Neural cell (in vitro differentiated cells): ENCODE measurements around the gene ALKBH6. TPM values are rescaled to one million over a fixed set of nuclear protein-coding genes. Genes with fewer than 3 reads are reported as not detected.
A peak's percentile ranks its signal among the peaks of the same experiment; 100 is the strongest.

Experiments used
- H2AFZ ChIP-seq: fragments of 200-600, 300-800 bp; sonication (generic), shearing (Covaris generic); 2 replicates; pipeline ENCODE4 v1.6.0; 2014; ENCODE audit warnings: low read depth, mild to moderate bottlenecking, antibody characterized with exemption, low read length, moderate library complexity
- H3F3A ChIP-seq: fragments of 200-600 bp; shearing (Covaris generic); 2 replicates; pipeline ENCODE4 v1.6.1; 2016; ENCODE audit warnings: mild to moderate bottlenecking, moderate library complexity, mixed read lengths, antibody characterized with exemption, low read length; ENCODE audit not compliant: insufficient read depth, poor library complexity, severe bottlenecking
- H3K27ac ChIP-seq: fragments of 200-600, 300-800 bp; sonication (generic), shearing (Covaris generic); 2 replicates; pipeline ENCODE4 v1.5.1; 2014; ENCODE audit warnings: mild to moderate bottlenecking, low read length, moderate library complexity
- H3K27me3 ChIP-seq: fragments of 300-800, 200-600 bp; sonication (generic), shearing (Covaris generic); 2 replicates; pipeline ENCODE4 v1.6.0; 2014; ENCODE audit warnings: mild to moderate bottlenecking, low read depth, low read length, moderate library complexity; ENCODE audit not compliant: insufficient read depth
- H3K36me3 ChIP-seq: fragments of 300-800, 200-600 bp; sonication (generic), shearing (Covaris generic); 2 replicates; pipeline ENCODE4 v1.5.1; 2014; ENCODE audit warnings: mild to moderate bottlenecking, antibody characterized with exemption, low read length, moderate library complexity; ENCODE audit not compliant: insufficient read depth
- H3K4me2 ChIP-seq: fragments of 300-800, 200-600 bp; sonication (generic), shearing (Covaris generic); 2 replicates; pipeline ENCODE4 v1.6.0; 2014; ENCODE audit warnings: mild to moderate bottlenecking, low read length
- H3K4me3 ChIP-seq: fragments of 300-800, 200-600 bp; sonication (generic), shearing (Covaris generic); 2 replicates; pipeline ENCODE4 v1.5.1; 2014; ENCODE audit warnings: mild to moderate bottlenecking, low read length, moderate library complexity
- H3K79me2 ChIP-seq: fragments of 200-600 bp; shearing (Covaris generic); replicated peaks from 2 replicates; pipeline ENCODE4 v1.6.0; 2014; ENCODE audit warnings: mild to moderate bottlenecking, low read length, moderate library complexity; ENCODE audit not compliant: insufficient read depth
- H3K9ac ChIP-seq: fragments of 300-800, 200-600 bp; sonication (generic), shearing (Covaris generic); 2 replicates; pipeline ENCODE4 v1.6.1; 2016; ENCODE audit warnings: mild to moderate bottlenecking, low read length, mixed read lengths
- H3K9me2 ChIP-seq: fragments of 200-600 bp; shearing (Covaris generic); 2 replicates; pipeline ENCODE4 v1.6.1; 2016; ENCODE audit warnings: mild to moderate bottlenecking, low read length, mixed read lengths; ENCODE audit not compliant: insufficient read depth
- H3K9me3 ChIP-seq: fragments of 200-600, 300-800 bp; sonication (generic), shearing (Covaris generic); 2 replicates; pipeline ENCODE4 v1.6.1; 2016; ENCODE audit warnings: mild to moderate bottlenecking, mixed run types, low read length, moderate library complexity, mixed read lengths
- H4K20me1 ChIP-seq: fragments of 200-600 bp; shearing (Covaris generic); 2 replicates; pipeline ENCODE4 v1.6.1; 2016; ENCODE audit warnings: mild to moderate bottlenecking, mixed run types; ENCODE audit not compliant: insufficient read depth
- EP300 ChIP-seq: fragments of 450-650 bp; conservative IDR thresholded peaks from 2 replicates; pipeline ENCODE4 v1.6.1; 2014; ENCODE audit warnings: antibody characterized with exemption, mild to moderate bottlenecking, moderate library complexity; ENCODE audit not compliant: poor library complexity, severe bottlenecking
- EZH2 ChIP-seq: fragments of 200-600, 300-800 bp; shearing (Covaris generic), sonication (generic); IDR thresholded peaks from 2 replicates; pipeline ENCODE4 v1.6.1; 2014; ENCODE audit warnings: antibody characterized with exemption, low read length, borderline replicate concordance, mild to moderate bottlenecking; ENCODE audit not compliant: insufficient read depth, poor library complexity, severe bottlenecking
- MXI1 ChIP-seq: fragments of 450-650 bp; conservative IDR thresholded peaks from 2 replicates; pipeline ENCODE4 v1.6.1; 2014; ENCODE audit warnings: antibody characterized with exemption, mild to moderate bottlenecking; ENCODE audit not compliant: poor library complexity, severe bottlenecking
- POLR2AphosphoS5 ChIP-seq: IDR thresholded peaks from 2 replicates; pipeline ENCODE4 v1.6.1; 2012
- RAD21 ChIP-seq: fragments of 450-650 bp; conservative IDR thresholded peaks from 2 replicates; pipeline ENCODE4 v1.6.1; 2014; ENCODE audit warnings: antibody characterized with exemption, mild to moderate bottlenecking, moderate library complexity
- SMC3 ChIP-seq: fragments of 450-650 bp; conservative IDR thresholded peaks from 2 replicates; pipeline ENCODE4 v1.6.1; 2014; ENCODE audit warnings: antibody characterized with exemption, mild to moderate bottlenecking, moderate library complexity; ENCODE audit not compliant: poor library complexity
- TAF1 ChIP-seq: IDR thresholded peaks from 2 replicates; pipeline ENCODE4 v1.6.1; 2012; ENCODE audit warnings: low read depth
- polyA plus RNA-seq: library from polyadenylated mRNA; depleted of rRNA; stranded (reverse); fragments of >200 nt; gene quantifications from 2 replicates; pipeline ENCODE4 v1.2.3, GENCODE V29; 2014
- TF ChIP-seq, protein P1 (sequence below): fragments of 450-650 bp; IDR thresholded peaks from 2 replicates; pipeline ENCODE4 v1.5.1; 2014; ENCODE audit warnings: antibody characterized with exemption, mild to moderate bottlenecking, moderate library complexity; ENCODE audit not compliant: poor library complexity, severe bottlenecking
- TF ChIP-seq, protein P2 (sequence below): IDR thresholded peaks from 2 replicates; pipeline ENCODE4 v1.6.1; 2012; ENCODE audit warnings: borderline replicate concordance

Gene ALKBH6
- polyA plus RNA-seq, 1 donor from 2014 or later: 45.6 TPM

DNA sequence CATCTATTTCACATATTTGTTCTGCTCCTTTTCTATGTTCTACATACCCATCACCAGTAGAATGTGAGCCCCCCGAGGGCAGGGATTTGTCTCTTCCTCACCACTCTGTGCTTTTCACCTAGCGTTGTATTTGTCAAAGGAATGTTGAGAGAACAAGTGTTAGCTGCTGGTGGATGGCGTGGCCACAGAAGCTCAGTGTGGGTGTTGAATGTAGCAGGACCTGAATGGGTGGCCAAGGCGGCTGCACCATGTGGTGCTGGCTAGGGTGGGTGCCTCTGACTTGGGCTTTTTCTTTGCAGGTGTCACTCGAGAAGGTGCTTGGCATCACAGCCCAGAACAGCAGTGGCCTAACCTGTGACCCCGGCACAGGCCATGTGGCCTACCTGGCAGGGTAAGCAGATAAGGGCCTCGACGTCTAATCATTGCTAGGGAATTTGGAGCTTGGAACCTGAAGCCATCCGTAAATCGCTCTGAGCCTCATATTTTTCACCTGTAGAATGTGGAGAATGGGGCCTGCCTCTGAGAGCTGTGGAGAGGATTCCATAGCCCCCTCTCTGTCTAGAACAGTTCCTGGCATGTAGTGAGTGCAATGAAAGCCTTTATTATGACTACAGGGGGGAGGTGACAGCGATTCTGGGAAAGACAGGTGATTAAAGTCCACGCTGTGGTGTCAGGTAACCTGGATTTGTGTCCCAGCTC lies 44.6 kb upstream of the ALKBH6 start:
- H3K4me3 ChIP-seq: no peak overlapping the region
- H3K4me2 ChIP-seq: no peak overlapping the region
- H3K79me2 ChIP-seq: peaks cover 9% of the 10 kb centered on the region
- H4K20me1 ChIP-seq: no peaks in the 10 kb centered on the region
- TF ChIP-seq, protein P1, sequence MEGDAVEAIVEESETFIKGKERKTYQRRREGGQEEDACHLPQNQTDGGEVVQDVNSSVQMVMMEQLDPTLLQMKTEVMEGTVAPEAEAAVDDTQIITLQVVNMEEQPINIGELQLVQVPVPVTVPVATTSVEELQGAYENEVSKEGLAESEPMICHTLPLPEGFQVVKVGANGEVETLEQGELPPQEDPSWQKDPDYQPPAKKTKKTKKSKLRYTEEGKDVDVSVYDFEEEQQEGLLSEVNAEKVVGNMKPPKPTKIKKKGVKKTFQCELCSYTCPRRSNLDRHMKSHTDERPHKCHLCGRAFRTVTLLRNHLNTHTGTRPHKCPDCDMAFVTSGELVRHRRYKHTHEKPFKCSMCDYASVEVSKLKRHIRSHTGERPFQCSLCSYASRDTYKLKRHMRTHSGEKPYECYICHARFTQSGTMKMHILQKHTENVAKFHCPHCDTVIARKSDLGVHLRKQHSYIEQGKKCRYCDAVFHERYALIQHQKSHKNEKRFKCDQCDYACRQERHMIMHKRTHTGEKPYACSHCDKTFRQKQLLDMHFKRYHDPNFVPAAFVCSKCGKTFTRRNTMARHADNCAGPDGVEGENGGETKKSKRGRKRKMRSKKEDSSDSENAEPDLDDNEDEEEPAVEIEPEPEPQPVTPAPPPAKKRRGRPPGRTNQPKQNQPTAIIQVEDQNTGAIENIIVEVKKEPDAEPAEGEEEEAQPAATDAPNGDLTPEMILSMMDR: no peak
- TF ChIP-seq EP300: no peak
- no peak for TF ChIP-seq POLR2AphosphoS5
- TF ChIP-seq RAD21: no peak
- TF ChIP-seq SMC3: no peak
- TF ChIP-seq, protein P2, sequence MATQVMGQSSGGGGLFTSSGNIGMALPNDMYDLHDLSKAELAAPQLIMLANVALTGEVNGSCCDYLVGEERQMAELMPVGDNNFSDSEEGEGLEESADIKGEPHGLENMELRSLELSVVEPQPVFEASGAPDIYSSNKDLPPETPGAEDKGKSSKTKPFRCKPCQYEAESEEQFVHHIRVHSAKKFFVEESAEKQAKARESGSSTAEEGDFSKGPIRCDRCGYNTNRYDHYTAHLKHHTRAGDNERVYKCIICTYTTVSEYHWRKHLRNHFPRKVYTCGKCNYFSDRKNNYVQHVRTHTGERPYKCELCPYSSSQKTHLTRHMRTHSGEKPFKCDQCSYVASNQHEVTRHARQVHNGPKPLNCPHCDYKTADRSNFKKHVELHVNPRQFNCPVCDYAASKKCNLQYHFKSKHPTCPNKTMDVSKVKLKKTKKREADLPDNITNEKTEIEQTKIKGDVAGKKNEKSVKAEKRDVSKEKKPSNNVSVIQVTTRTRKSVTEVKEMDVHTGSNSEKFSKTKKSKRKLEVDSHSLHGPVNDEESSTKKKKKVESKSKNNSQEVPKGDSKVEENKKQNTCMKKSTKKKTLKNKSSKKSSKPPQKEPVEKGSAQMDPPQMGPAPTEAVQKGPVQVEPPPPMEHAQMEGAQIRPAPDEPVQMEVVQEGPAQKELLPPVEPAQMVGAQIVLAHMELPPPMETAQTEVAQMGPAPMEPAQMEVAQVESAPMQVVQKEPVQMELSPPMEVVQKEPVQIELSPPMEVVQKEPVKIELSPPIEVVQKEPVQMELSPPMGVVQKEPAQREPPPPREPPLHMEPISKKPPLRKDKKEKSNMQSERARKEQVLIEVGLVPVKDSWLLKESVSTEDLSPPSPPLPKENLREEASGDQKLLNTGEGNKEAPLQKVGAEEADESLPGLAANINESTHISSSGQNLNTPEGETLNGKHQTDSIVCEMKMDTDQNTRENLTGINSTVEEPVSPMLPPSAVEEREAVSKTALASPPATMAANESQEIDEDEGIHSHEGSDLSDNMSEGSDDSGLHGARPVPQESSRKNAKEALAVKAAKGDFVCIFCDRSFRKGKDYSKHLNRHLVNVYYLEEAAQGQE: no peak
- no peak for TF ChIP-seq MXI1
- TF ChIP-seq EZH2: no peak
- TF ChIP-seq TAF1: no peak
- no peaks in the 10 kb centered on the region for H3K36me3 ChIP-seq
- no peak overlapping the region for H3K27ac ChIP-seq
- no peak overlapping the region for H3K9ac ChIP-seq
- H3F3A ChIP-seq: no peaks in the 10 kb centered on the region
- H3K9me3 ChIP-seq: no peaks in the 10 kb centered on the region
- H3K9me2 ChIP-seq: no peaks in the 10 kb centered on the region
- no peak overlapping the region for H2AFZ ChIP-seq
- H3K27me3 ChIP-seq: no peaks in the 10 kb centered on the region

DNA sequence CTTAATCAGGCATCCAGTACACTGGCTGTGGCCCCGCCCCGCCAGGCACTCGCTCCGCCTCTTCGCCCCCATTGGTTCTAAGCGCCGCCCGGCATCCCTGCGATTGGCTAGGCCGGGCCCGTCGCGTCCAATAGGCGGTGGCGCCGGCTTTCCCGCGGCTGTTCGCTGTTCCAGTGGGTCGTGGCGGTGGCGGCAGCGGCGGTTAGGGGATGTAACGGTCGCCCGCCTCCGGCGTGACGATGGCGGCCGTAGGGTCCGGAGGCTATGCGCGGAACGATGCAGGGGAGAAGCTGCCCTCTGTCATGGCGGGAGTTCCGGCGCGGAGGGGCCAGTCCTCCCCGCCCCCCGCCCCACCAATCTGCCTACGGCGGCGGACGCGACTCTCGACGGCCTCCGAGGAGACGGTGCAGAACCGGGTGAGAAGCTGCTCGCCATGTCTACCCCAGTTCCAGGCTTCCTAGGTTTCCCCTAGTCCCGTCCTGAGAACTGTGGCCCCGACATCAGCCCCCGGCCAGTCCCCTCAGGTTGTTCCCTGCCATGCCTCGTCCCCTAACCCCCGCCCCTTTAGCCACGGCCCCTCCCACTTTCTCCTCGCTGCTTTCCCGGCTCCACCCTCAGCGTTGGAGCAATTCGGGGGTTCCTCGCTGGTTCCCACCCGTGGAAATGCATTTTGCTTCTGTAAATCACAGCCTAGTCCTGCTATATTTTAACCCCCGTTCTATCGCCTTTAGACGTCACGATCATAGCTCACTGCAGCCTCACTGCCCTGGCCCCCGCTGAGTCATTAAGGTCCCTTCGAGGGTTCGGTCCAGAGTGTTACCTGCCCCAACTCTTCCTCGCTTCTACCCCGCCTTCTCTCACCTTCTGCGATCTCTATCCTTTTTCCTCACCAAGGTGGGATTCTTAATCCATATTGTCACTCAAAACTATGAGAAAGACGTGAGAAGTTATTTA lies 41.0 kb upstream of the ALKBH6 start, which contains the start of gene WDR62:
Gene WDR62 (plus strand): TSS at position 165 of the 954 bp plus-strand sequence. CDS start 75 bp downstream, at position 240.
- Histone ChIP-seq H3K9ac (peak within 1 kb of the TSS; percentile 78), H3K4me2 (peak within 1 kb of the TSS; percentile 81), H3K36me3 (no peaks in the 10 kb centered on the region), H4K20me1 (no peaks in the 10 kb centered on the region), H3K9me2 (no peaks in the 10 kb centered on the region), H3K79me2 (peaks cover 9% of the 10 kb centered on the region), H3K9me3 (no peaks in the 10 kb centered on the region), H3K27me3 (no peaks in the 10 kb centered on the region), H2AFZ (peak within 1 kb of the TSS; percentile 89), H3K27ac (peak within 1 kb of the TSS; percentile 91), H3F3A (no peaks in the 10 kb centered on the region), H3K4me3 (peak within 1 kb of the TSS; percentile 85)
- TF ChIP-seq EZH2 (no peak), MXI1 (peak; percentile 100)
